Naive thymus-derived CD4-positive, alpha-beta T cell (primary cell): ENCODE measurements around the gene MRPS27. TPM values are rescaled to one million over a fixed set of nuclear protein-coding genes. Genes with fewer than 3 reads are reported as not detected.

Experiments
- ATAC-seq: fragments of 150-1000 bp; cut with Tn5 transposase; 2 replicates; pipeline ENCODE4 v1.10.0; 2021; ENCODE audit warnings: mild to moderate bottlenecking, moderate library complexity
- CTCF ChIA-PET: fragments of 350-600 bp; sonication (Branson Sonifier 250); formaldehyde crosslinking; loops from one replicate; lab custom pipeline; 2021; ENCODE audit warnings: antibody characterized with exemption; lab: Charles Lee
- POLR2A ChIA-PET: fragments of 350-600 bp; sonication (Branson Sonifier 250); formaldehyde crosslinking; loops from one replicate; lab custom pipeline; 2021; ENCODE audit warnings: antibody characterized with exemption, inconsistent platforms; lab: Charles Lee
- DNase-seq, 9 donors: peaks; one replicate each; pipeline versions ENCODE4 v3.0.0 to v3.0.0-alpha.2; 2020 to 2022; ENCODE audit warnings: mixed read lengths in 1 of 9
- H3K27ac ChIP-seq: one replicate; pipeline ENCODE4 v1.7.0; 2013; ENCODE audit warnings: mild to moderate bottlenecking, low read depth, low read length, moderate library complexity
- H3K27me3 ChIP-seq, 2 donors: one replicate each; pipeline ENCODE4 v1.7.0; 2013; ENCODE audit warnings: low read length in 2 of 2, mild to moderate bottlenecking in 2 of 2, moderate library complexity in 2 of 2; ENCODE audit not compliant: control insufficient read depth in 2 of 2, insufficient read depth in 2 of 2
- H3K36me3 ChIP-seq, 3 experiments: 1 replicate in 2 of 3; 2 replicates in 1 of 3; pipeline ENCODE4 v1.7.0; 2013; ENCODE audit warnings: low read length in 3 of 3, mild to moderate bottlenecking in 3 of 3, moderate library complexity in 1 of 3; ENCODE audit not compliant: insufficient read depth in 3 of 3, control insufficient read depth in 2 of 3
- H3K4me1 ChIP-seq, 2 donors: one replicate each; pipeline ENCODE4 v1.7.0; 2013; ENCODE audit warnings: low read length in 2 of 2, mild to moderate bottlenecking in 2 of 2, moderate library complexity in 1 of 2; ENCODE audit not compliant: control insufficient read depth in 2 of 2, insufficient read depth in 2 of 2
- H3K4me3 ChIP-seq: 2 replicates; pipeline ENCODE4 v1.7.0; 2013; ENCODE audit warnings: mild to moderate bottlenecking, low read length
- H3K9me3 ChIP-seq, 3 experiments: 1 replicate in 2 of 3; 2 replicates in 1 of 3; pipeline ENCODE4 v1.7.0; 2013; ENCODE audit warnings: low read length in 3 of 3; ENCODE audit not compliant: control insufficient read depth in 2 of 3
- H3K27ac Mint-ChIP-seq, 9 donors: one replicate each; pipeline ENCODE4 v1.8.0; 2020 to 2022; ENCODE audit warnings: mixed read lengths in 9 of 9, mild to moderate bottlenecking in 8 of 9, moderate library complexity in 5 of 9, inconsistent platforms in 2 of 9
- H3K27me3 Mint-ChIP-seq, 5 donors: one replicate each; pipeline ENCODE4 v1.8.0; 2021 to 2022; ENCODE audit warnings: mixed read lengths in 5 of 5, mild to moderate bottlenecking in 1 of 5
- H3K36me3 Mint-ChIP-seq, 5 donors: one replicate each; pipeline ENCODE4 v1.8.0; 2020 to 2022; ENCODE audit warnings: mixed read lengths in 5 of 5, mild to moderate bottlenecking in 3 of 5, inconsistent platforms in 1 of 5
- H3K4me1 Mint-ChIP-seq, 7 donors: one replicate each; pipeline ENCODE4 v1.8.0; 2020 to 2022; ENCODE audit warnings: mixed read lengths in 7 of 7, mild to moderate bottlenecking in 3 of 7, inconsistent platforms in 1 of 7
- H3K4me3 Mint-ChIP-seq, 10 donors: one replicate each; pipeline ENCODE4 v1.8.0; 2020 to 2022; ENCODE audit warnings: mild to moderate bottlenecking in 10 of 10, mixed read lengths in 10 of 10, moderate library complexity in 6 of 10, inconsistent platforms in 2 of 10
- H3K9me3 Mint-ChIP-seq, 11 donors: one replicate each; pipeline ENCODE4 v1.8.0; 2020 to 2022; ENCODE audit warnings: mixed read lengths in 11 of 11, mild to moderate bottlenecking in 4 of 11, inconsistent platforms in 1 of 11, moderate library complexity in 1 of 11
- intact Hi-C, 2 donors: fragments of 100-400 bp; cut with micrococcal nuclease; formaldehyde crosslinking; loops; one replicate each; pipeline ENCODE4 v1.15.1; 2023
- polyA plus RNA-seq, 2 donors: library from polyadenylated mRNA; unstranded; fragments of 300-500 nt; fragmentation: Illumina TruSeq; gene quantifications; one replicate each; pipeline ENCODE4 v1.2.3, GENCODE V29; 2021
- total RNA-seq, 6 experiments: library from RNA in 5 of 6; stranded (reverse) in 5 of 6; gene quantifications; 1 replicate in 5 of 6; 2 replicates in 1 of 6; pipeline ENCODE4 v1.2.3 and lab custom pipeline; 2021 to 2026

The MRPS27 gene
- total RNA-seq, result 10 to 100 TPM; 36.6 to 54.0 (median 39.5) TPM
- polyA plus RNA-seq, result 10 to 100 TPM; 35.2 to 48.7 TPM
- total RNA-seq (lab: John Stamatoyannopoulos, UW), result 48.2 reads per million, percentile 70 among the genes with 10 or more reads in this experiment

- H3K36me3 Mint-ChIP-seq, result peaks cover 9 to 23% (median 17%) of the 10 kb centered on the region in 5 donors
- H3K36me3 ChIP-seq, result peaks cover 0 to 21% (median 0%) of the 10 kb centered on the region in 3 experiments
- intact Hi-C loops, result loop anchor here (1.0 to 10.0 kb wide), 10 partner anchors 12 to 1247 kb away; partner anchors contain the start of genes BTF3 (in 2 of the 2), MCCC2 (in 2 of the 2), ANKRA2 (in 1 of the 2) and BDP1 (in 1 of the 2)
- H3K4me1 ChIP-seq, result peaks cover 7 to 14% of the 10 kb centered on the region in 2 donors
- peak within 1 kb of the TSS; percentile 93 for H3K4me3 ChIP-seq
- no peaks in the 10 kb centered on the region for H3K27me3 Mint-ChIP-seq
- H3K4me3 Mint-ChIP-seq, result peak within 1 kb of the TSS; percentile 93 to 100 (median 98)
- H3K9me3 Mint-ChIP-seq, result no peaks in the 10 kb centered on the region
- H3K27ac ChIP-seq, result peak within 1 kb of the TSS; percentile 89
- H3K4me1 Mint-ChIP-seq, result peaks cover 24 to 65% (median 47%) of the 10 kb centered on the region in 7 donors
- peak; percentile 71 to 96 (median 94) for DNase-seq
- CTCF ChIA-PET, result interaction anchor here (5.7 kb wide), 1 partner anchor 12 kb away, joined by 40 read pairs; no protein-coding TSS in a partner anchor
- peak within 1 kb of the TSS; percentile 88 to 99 (median 95) for H3K27ac Mint-ChIP-seq
- POLR2A ChIA-PET, result interaction anchor here (0.5 to 3.2 kb wide), 5 partner anchors 11 to 1178 kb away, joined by 4 to 39 read pairs (median 4); partner anchors contain the start of gene BTF3
- ATAC-seq, result peak; percentile 100
- no peaks in the 10 kb centered on the region for H3K9me3 ChIP-seq
- no peaks in the 10 kb centered on the region for H3K27me3 ChIP-seq
Observed at GRCh38 chr5:72319976-72320752, at the start of gene MRPS27, which contains the start of gene PTCD2. TSS of gene MRPS27 (minus strand) at chr5:72320240. CDS start at chr5:72320221, 19 bp downstream. TSS of gene PTCD2 (plus strand) at chr5:72320373. CDS start at chr5:72320383, 10 bp downstream.

- POLR2A ChIA-PET, result no interaction called here
- intact Hi-C loops, result loop anchor here in 1 of 2 donors (10.0 kb wide), 1 partner anchor 155 kb away; no protein-coding TSS in a partner anchor
Observed at GRCh38 chr5:72369711-72370110, 49.7 kb upstream of the MRPS27 start.

DNA sequence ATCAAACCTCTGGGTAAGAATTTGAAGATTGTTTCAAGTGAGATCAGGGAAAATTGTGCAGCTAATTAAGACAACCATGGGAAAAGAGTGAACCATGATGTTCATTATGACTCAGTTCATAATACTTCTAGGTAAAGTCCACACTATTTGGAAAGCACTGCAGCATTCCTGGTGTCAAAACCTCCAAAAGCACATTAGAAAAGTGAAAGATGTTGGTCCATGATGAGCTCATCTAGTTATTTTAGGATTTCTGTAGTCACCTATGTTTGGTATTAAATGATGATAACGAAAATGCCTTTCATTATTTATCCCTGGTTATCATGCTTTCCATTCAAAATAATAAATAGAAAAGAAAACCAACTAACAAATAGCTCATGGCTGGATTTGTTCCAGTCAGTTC lies 49.3 kb upstream of the MRPS27 start:
- Histone ChIP-seq H3K9me3 (no peaks in the 10 kb centered on the region), H3K27ac (no peak overlapping the region), H3K36me3 (no peaks in the 10 kb centered on the region), H3K27me3 (no peaks in the 10 kb centered on the region), H3K4me3 (no peak overlapping the region), H3K4me1 (no peaks in the 10 kb centered on the region)
- ChIA-PET CTCF (no interaction called here), POLR2A (no interaction called here)
- intact Hi-C loops, result loop anchor here in 1 of 2 donors (10.0 kb wide), 1 partner anchor 156 kb away; no protein-coding TSS in a partner anchor
- H3K9me3 Mint-ChIP-seq, result no peaks in the 10 kb centered on the region
- no peak overlapping the region for H3K4me3 Mint-ChIP-seq
- no peak for DNase-seq
- H3K4me1 Mint-ChIP-seq, result peaks cover 0 to 7% (median 0%) of the 10 kb centered on the region in 7 donors
- no peak for ATAC-seq
- no peaks in the 10 kb centered on the region for H3K27me3 Mint-ChIP-seq
- peaks cover 0 to 22% (median 6%) of the 10 kb centered on the region in 5 donors for H3K36me3 Mint-ChIP-seq
- H3K27ac Mint-ChIP-seq, result no peak overlapping the region

More at GRCh38 chr5:72369711-72370110, 49.7 kb upstream of the MRPS27 start:
- ATAC-seq (no peak), DNase-seq (no peak)
- Histone ChIP-seq H3K9me3 (no peaks in the 10 kb centered on the region), H3K27ac (no peak overlapping the region), H3K4me1 (no peaks in the 10 kb centered on the region), H3K4me3 (no peak overlapping the region), H3K27me3 (no peaks in the 10 kb centered on the region), H3K36me3 (no peaks in the 10 kb centered on the region)
- H3K9me3 Mint-ChIP-seq, result no peaks in the 10 kb centered on the region
- H3K4me1 Mint-ChIP-seq, result peaks cover 0 to 7% (median 0%) of the 10 kb centered on the region in 7 donors
- no peak overlapping the region for H3K4me3 Mint-ChIP-seq
- H3K36me3 Mint-ChIP-seq, result peaks cover 0 to 18% (median 6%) of the 10 kb centered on the region in 5 donors
- no peaks in the 10 kb centered on the region for H3K27me3 Mint-ChIP-seq
- H3K27ac Mint-ChIP-seq, result no peak overlapping the region
- CTCF ChIA-PET, result no interaction called here

DNA sequence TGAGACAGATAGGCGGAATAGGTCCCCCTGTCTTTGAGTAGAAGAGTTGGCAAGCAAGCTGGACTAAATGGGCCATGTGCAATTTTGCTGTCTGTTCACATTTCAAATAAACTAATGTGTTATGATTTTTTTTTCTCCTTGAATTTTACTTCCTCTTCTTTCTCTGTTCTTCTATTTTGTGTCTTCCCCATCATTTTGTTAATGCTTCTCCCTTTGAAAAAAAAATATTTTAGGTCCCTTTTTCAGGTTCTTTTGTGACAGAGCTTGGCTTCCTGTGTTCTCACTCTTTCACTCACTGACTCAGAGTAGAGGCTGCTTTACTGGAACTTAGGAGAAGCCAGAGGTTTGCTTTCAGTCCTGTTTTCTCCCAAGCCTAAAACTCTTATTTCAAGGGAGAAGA lies 48.2 kb upstream of the MRPS27 start:
- Histone ChIP-seq H3K27ac (no peak overlapping the region), H3K4me1 (no peaks in the 10 kb centered on the region), H3K36me3 (no peaks in the 10 kb centered on the region), H3K27me3 (no peaks in the 10 kb centered on the region), H3K4me3 (no peak overlapping the region), H3K9me3 (no peaks in the 10 kb centered on the region)
- intact Hi-C loops, result loop anchor here in 1 of 2 donors (10.0 kb wide), 1 partner anchor 157 kb away; no protein-coding TSS in a partner anchor
- ChIA-PET CTCF (no interaction called here), POLR2A (no interaction called here)
- Mint-ChIP-seq H3K27me3 (no peaks in the 10 kb centered on the region), H3K4me3 (no peak overlapping the region), H3K9me3 (no peaks in the 10 kb centered on the region), H3K27ac (no peak overlapping the region), H3K4me1 (peaks cover 0 to 7% (median 0%) of the 10 kb centered on the region in 7 donors), H3K36me3 (peaks cover 0 to 28% (median 6%) of the 10 kb centered on the region in 5 donors)
- ATAC-seq, result no peak
- no peak for DNase-seq

- POLR2A ChIA-PET, result no interaction called here
- no peak overlapping the region for H3K4me3 Mint-ChIP-seq
- no peaks in the 10 kb centered on the region for H3K27me3 Mint-ChIP-seq
- H3K9me3 Mint-ChIP-seq, result peaks cover 0 to 4% (median 0%) of the 10 kb centered on the region in 11 donors
- Histone ChIP-seq H3K27ac (no peak overlapping the region), H3K27me3 (no peaks in the 10 kb centered on the region), H3K36me3 (peaks cover 0 to 11% (median 0%) of the 10 kb centered on the region in 3 experiments), H3K9me3 (no peaks in the 10 kb centered on the region), H3K4me1 (no peaks in the 10 kb centered on the region), H3K4me3 (no peak overlapping the region)
- ATAC-seq, result peak; percentile 74
- peaks cover 0 to 7% (median 0%) of the 10 kb centered on the region in 7 donors for H3K4me1 Mint-ChIP-seq
- intact Hi-C loops, result loop anchor here (1.0 to 10.0 kb wide), 4 partner anchors 158 to 836 kb away; partner anchors contain the start of gene TNPO1 (in 1 of the 2)
- peak overlapping the region in 1 of 9 donors; percentile 8 for H3K27ac Mint-ChIP-seq
- peaks cover 11 to 44% (median 16%) of the 10 kb centered on the region in 5 donors for H3K36me3 Mint-ChIP-seq
- CTCF ChIA-PET, result interaction anchor here (0.6 to 2.1 kb wide), 4 partner anchors 9 to 712 kb away, joined by 3 to 7 read pairs (median 4); no protein-coding TSS in a partner anchor
- DNase-seq, result peak in 6 of 9 donors; percentile 2 to 32 (median 12)
Observed at GRCh38 chr5:72366324-72366976, 46.4 kb upstream of the MRPS27 start.

GRCh38 chr5:72364951-72365350 lies 44.9 kb upstream of the MRPS27 start:
- Mint-ChIP-seq H3K4me1 (peaks cover 0 to 7% (median 0%) of the 10 kb centered on the region in 7 donors), H3K36me3 (peaks cover 11 to 47% (median 19%) of the 10 kb centered on the region in 5 donors), H3K27ac (no peak overlapping the region), H3K9me3 (peaks cover 0 to 4% (median 0%) of the 10 kb centered on the region in 11 donors), H3K27me3 (no peaks in the 10 kb centered on the region), H3K4me3 (no peak overlapping the region)
- H3K27ac ChIP-seq, result no peak overlapping the region
- no peaks in the 10 kb centered on the region for H3K9me3 ChIP-seq
- H3K4me1 ChIP-seq, result no peaks in the 10 kb centered on the region
- DNase-seq (no peak), ATAC-seq (no peak)
- peaks cover 0 to 21% (median 0%) of the 10 kb centered on the region in 3 experiments for H3K36me3 ChIP-seq
- no peak overlapping the region for H3K4me3 ChIP-seq
- CTCF ChIA-PET, result no interaction called here
- POLR2A ChIA-PET, result no interaction called here
- intact Hi-C loops, result loop anchor here in 1 of 2 donors (10.0 kb wide), 1 partner anchor 160 kb away; no protein-coding TSS in a partner anchor
- no peaks in the 10 kb centered on the region for H3K27me3 ChIP-seq
